DOHH2 (cell line): Measurements from ENCODE around the gene HTR6.

Source experiments
- EZH2phosphoT487 ChIP-seq: fragments of 200-600 bp; sonication (generic); IDR thresholded peaks from 2 replicates; pipeline ENCODE4 v1.6.1; 2017; ENCODE audit warnings: borderline replicate concordance, mild to moderate bottlenecking, antibody characterized with exemption, low read length, moderate library complexity, mixed read lengths
- TF ChIP-seq, protein P1 (sequence below): fragments of 200-600 bp; sonication (generic); IDR thresholded peaks from one replicate; pipeline ENCODE4 v1.5.1; 2014; ENCODE audit warnings: antibody characterized with exemption, mild to moderate bottlenecking, low read depth, low read length; ENCODE audit not compliant: poor library complexity, severe bottlenecking

- TF ChIP-seq, protein P1, sequence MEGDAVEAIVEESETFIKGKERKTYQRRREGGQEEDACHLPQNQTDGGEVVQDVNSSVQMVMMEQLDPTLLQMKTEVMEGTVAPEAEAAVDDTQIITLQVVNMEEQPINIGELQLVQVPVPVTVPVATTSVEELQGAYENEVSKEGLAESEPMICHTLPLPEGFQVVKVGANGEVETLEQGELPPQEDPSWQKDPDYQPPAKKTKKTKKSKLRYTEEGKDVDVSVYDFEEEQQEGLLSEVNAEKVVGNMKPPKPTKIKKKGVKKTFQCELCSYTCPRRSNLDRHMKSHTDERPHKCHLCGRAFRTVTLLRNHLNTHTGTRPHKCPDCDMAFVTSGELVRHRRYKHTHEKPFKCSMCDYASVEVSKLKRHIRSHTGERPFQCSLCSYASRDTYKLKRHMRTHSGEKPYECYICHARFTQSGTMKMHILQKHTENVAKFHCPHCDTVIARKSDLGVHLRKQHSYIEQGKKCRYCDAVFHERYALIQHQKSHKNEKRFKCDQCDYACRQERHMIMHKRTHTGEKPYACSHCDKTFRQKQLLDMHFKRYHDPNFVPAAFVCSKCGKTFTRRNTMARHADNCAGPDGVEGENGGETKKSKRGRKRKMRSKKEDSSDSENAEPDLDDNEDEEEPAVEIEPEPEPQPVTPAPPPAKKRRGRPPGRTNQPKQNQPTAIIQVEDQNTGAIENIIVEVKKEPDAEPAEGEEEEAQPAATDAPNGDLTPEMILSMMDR, result no peak
- no peak for TF ChIP-seq EZH2phosphoT487
Observed at GRCh38 chr1:19730232-19730631, 65.6 kb downstream of the HTR6 start.
